Measurements from ENCODE around the gene PDZD2. TPM values are rescaled to one million over a fixed set of nuclear protein-coding genes. Genes with fewer than 3 reads are reported as not detected.

PDZD2 gene
- total and polyA plus RNA-seq, 2 experiments from 2014 or later, result 0.21 TPM; not detected in 1

DNA sequence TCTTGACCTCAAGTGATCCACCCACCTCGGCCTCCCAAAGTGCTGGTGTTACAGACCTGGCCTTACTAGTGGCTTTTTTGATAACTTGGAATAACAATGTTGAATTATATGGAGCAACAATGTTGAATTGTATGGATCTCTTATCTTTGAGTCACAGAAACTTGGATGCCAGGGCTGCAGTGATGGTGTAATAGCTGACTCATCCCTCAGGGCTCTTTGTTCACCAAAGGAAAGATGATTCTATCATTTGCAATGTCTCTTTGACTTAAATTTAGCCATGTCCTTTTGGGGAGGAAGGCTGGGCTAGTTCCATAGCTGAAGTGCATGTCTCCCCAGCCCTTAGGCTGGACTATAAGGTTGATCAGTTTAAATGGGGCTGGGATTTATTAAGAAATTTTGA, 172.3 kb downstream of the PDZD2 start:
- H3K9ac ChIP-seq, result no peak overlapping the region
- 4 to 9% methylated on average over 1 of the region's 1 CpG for WGBS, 2 experiments (ENCODE audit: low coverage in 1 of 2, low lambda C conversion rate in 2 of 2, missing lambda C conversion rate in 2 of 2)

DNA sequence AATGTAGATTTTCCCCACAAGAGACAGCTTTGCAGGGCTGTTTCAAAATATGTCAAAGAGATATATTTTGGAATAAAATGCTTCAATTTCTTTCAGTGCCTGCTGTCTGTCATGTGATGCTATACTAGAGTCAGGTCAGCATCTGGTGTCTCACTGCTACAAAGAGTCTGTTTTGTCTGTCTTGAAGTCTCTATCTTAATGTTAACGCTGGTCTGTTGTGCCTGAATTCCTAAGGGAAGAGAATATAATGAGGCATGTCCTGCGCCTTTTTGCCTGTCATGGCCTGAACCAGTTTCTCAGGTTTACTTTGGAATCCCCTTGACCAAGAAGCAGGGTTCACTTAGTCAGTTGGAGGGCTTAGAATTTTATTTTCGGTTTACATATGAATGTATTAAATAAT, 176.4 kb downstream of the PDZD2 start:
- Histone ChIP-seq H4K20me1 (ENCODE audit: insufficient read depth) (no peaks in the 10 kb centered on the region), H3K9me3 (ENCODE audit: low read depth) (no peaks in the 10 kb centered on the region), H2AFZ (no peak overlapping the region), H3K9me2 (ENCODE audit: insufficient read depth) (no peaks in the 10 kb centered on the region), H3K4me1 (ENCODE audit: insufficient read depth) (peaks cover 9% of the 10 kb centered on the region), H3K4me2 (ENCODE audit: unreplicated experiment) (no peak overlapping the region), H3K79me2 (ENCODE audit: insufficient read depth) (no peaks in the 10 kb centered on the region), H3K9ac (no peak overlapping the region), H3K27ac (no peak overlapping the region), H3K36me3 (ENCODE audit: low read depth) (no peaks in the 10 kb centered on the region), H3K4me3 (no peak overlapping the region), H3K27me3 (replicated peaks; ENCODE audit: insufficient read depth) (no peaks in the 10 kb centered on the region), H3F3A (ENCODE audit: insufficient read depth) (peaks cover 7% of the 10 kb centered on the region; the same call in 1 of the 2 replicates)
- TF ChIP-seq EZH2phosphoT487 (IDR thresholded peaks at IDR 0.05; ENCODE audit: insufficient read depth, low read depth) (no peak), EZH2 (IDR thresholded peaks at IDR 0.05; ENCODE audit: insufficient read depth, poor library complexity, severe bottlenecking) (no peak)
- 87 to 92% methylated on average over 3 of the region's 3 CpGs for WGBS, 2 experiments (ENCODE audit: low coverage in 1 of 2, low lambda C conversion rate in 2 of 2, missing lambda C conversion rate in 2 of 2)
- DNase-seq, result no peak
- in situ Hi-C loops (cut with MboI), result no loop called here

More for the DNA sequence above, 172.3 kb downstream of the PDZD2 start:
- Histone ChIP-seq H3F3A (ENCODE audit: insufficient read depth) (peaks cover 7% of the 10 kb centered on the region; the same call in 1 of the 2 replicates), H3K27ac (no peak overlapping the region), H3K9me3 (ENCODE audit: low read depth) (no peaks in the 10 kb centered on the region), H3K36me3 (ENCODE audit: low read depth) (no peaks in the 10 kb centered on the region), H3K9me2 (ENCODE audit: insufficient read depth) (no peaks in the 10 kb centered on the region), H3K79me2 (ENCODE audit: insufficient read depth) (no peaks in the 10 kb centered on the region), H2AFZ (no peak overlapping the region), H4K20me1 (ENCODE audit: insufficient read depth) (no peaks in the 10 kb centered on the region), H3K4me1 (ENCODE audit: insufficient read depth) (peaks cover 9% of the 10 kb centered on the region), H3K4me2 (ENCODE audit: unreplicated experiment) (no peak overlapping the region), H3K4me3 (no peak overlapping the region), H3K27me3 (replicated peaks; ENCODE audit: insufficient read depth) (peaks cover 10% of the 10 kb centered on the region; the same call in 1 of the 2 replicates)
- in situ Hi-C loops (cut with MboI), result no loop called here
- peak; percentile 93 for DNase-seq
- TF ChIP-seq EZH2 (IDR thresholded peaks at IDR 0.05; ENCODE audit: insufficient read depth, poor library complexity, severe bottlenecking) (no peak), EZH2phosphoT487 (IDR thresholded peaks at IDR 0.05; ENCODE audit: insufficient read depth, low read depth) (no peak)

DNA sequence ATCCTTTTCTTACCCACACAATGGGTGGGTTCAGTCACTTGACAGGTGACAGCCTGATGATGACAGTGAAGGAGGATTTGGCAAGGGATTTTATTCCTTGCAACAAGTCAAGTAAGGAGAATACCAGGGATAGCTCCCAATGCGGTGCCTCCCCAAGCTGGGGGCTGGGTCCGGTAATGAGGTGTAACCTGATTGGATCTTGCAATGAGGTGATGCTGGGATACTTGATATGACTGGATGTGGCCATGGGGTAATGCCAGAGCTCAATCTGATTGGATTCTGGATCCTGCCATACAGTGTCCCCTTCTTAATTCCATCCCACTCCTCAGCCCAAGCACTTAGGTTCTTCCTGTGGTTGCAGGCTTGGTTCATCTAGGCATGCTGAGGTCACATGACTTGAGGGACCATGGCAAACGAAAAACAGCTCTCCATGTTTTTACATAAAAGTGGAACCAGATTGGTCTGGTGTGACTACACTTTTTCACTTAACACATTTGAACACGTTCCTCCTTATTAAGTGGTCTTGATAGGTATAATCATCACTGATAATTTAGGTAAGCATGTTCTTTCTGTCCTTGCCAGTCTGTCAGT, 181.1 kb downstream of the PDZD2 start:
- Histone ChIP-seq H3K4me3 (no peak overlapping the region), H2AFZ (no peak overlapping the region), H3K27ac (no peak overlapping the region), H4K20me1 (ENCODE audit: insufficient read depth) (no peaks in the 10 kb centered on the region), H3K36me3 (ENCODE audit: low read depth) (no peaks in the 10 kb centered on the region), H3K9me3 (ENCODE audit: low read depth) (no peaks in the 10 kb centered on the region), H3K4me1 (ENCODE audit: insufficient read depth) (no peaks in the 10 kb centered on the region), H3K27me3 (replicated peaks; ENCODE audit: insufficient read depth) (peaks cover 16% of the 10 kb centered on the region), H3K79me2 (ENCODE audit: insufficient read depth) (no peaks in the 10 kb centered on the region), H3F3A (ENCODE audit: insufficient read depth) (no peaks in the 10 kb centered on the region), H3K9ac (no peak overlapping the region), H3K4me2 (ENCODE audit: unreplicated experiment) (no peak overlapping the region), H3K9me2 (ENCODE audit: insufficient read depth) (no peaks in the 10 kb centered on the region)
- DNase-seq, result no peak
- WGBS, 2 experiments (ENCODE audit: low coverage in 1 of 2, low lambda C conversion rate in 2 of 2, missing lambda C conversion rate in 2 of 2), result 46 to 58% methylated on average over 4 of the region's 4 CpGs
- in situ Hi-C loops (cut with MboI), result loop anchor here (5.0 kb wide), 1 partner anchor 272 kb away; no protein-coding TSS in a partner anchor
- TF ChIP-seq EZH2phosphoT487 (IDR thresholded peaks at IDR 0.05; ENCODE audit: insufficient read depth, low read depth) (no peak), EZH2 (IDR thresholded peaks at IDR 0.05; ENCODE audit: insufficient read depth, poor library complexity, severe bottlenecking) (no peak)

DNA sequence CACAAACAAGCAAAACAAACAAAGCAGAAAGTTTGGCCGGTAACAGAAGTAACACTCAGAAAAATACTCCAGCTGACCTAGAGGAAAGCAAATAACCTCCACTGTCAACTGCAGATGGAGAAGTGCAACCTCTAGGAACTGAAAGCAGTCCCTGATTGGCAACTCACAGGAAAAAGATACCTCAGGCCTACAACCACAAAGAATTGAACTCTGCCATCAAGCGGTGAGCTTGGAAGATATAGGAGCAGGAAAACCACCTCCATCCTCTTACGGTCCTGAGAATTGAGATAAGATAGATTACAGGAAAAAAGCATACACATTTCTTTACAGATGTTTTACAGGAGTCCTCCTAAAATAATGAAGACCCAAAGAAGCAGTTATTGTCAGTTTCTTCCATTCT, 184.5 kb downstream of the PDZD2 start:
- 40 to 49% methylated on average over 3 of the region's 3 CpGs for WGBS, 2 experiments (ENCODE audit: low coverage in 1 of 2, low lambda C conversion rate in 2 of 2, missing lambda C conversion rate in 2 of 2)
- Histone ChIP-seq H3K9ac (no peak overlapping the region), H3K4me3 (no peak overlapping the region), H3K79me2 (ENCODE audit: insufficient read depth) (no peaks in the 10 kb centered on the region), H3K27ac (no peak overlapping the region), H3K4me1 (ENCODE audit: insufficient read depth) (no peaks in the 10 kb centered on the region), H3K9me2 (ENCODE audit: insufficient read depth) (no peaks in the 10 kb centered on the region), H3K9me3 (ENCODE audit: low read depth) (no peaks in the 10 kb centered on the region), H3K27me3 (replicated peaks; ENCODE audit: insufficient read depth) (peaks cover 20% of the 10 kb centered on the region), H3K4me2 (ENCODE audit: unreplicated experiment) (no peak overlapping the region), H2AFZ (no peak overlapping the region), H3F3A (ENCODE audit: insufficient read depth) (no peaks in the 10 kb centered on the region), H4K20me1 (ENCODE audit: insufficient read depth) (no peaks in the 10 kb centered on the region), H3K36me3 (ENCODE audit: low read depth) (no peaks in the 10 kb centered on the region)
- no peak for DNase-seq
- in situ Hi-C loops (cut with MboI), result loop anchor here (5.0 kb wide), 1 partner anchor 269 kb away; no protein-coding TSS in a partner anchor
- TF ChIP-seq EZH2 (IDR thresholded peaks at IDR 0.05; ENCODE audit: insufficient read depth, poor library complexity, severe bottlenecking) (no peak), EZH2phosphoT487 (IDR thresholded peaks at IDR 0.05; ENCODE audit: insufficient read depth, low read depth) (no peak)
